H9 (cell line): Measurements from ENCODE around the gene MRPS23. TPM values are rescaled to one million over a fixed set of nuclear protein-coding genes. Genes with fewer than 3 reads are reported as not detected.

Experiments
- DNase-seq: peaks from one replicate; pipeline ENCODE4 v3.0.0-alpha.2; 2017
- H2AFZ ChIP-seq: one replicate; pipeline ENCODE4 v1.6.1; 2013; ENCODE audit warnings: mild to moderate bottlenecking, low read length, control low read depth, moderate library complexity
- H2AK5ac ChIP-seq: 2 replicates; pipeline ENCODE4 v1.6.1; 2013; ENCODE audit warnings: low read length, control low read depth, mixed read lengths; ENCODE audit not compliant: insufficient read length
- H2BK120ac ChIP-seq: one replicate; pipeline ENCODE4 v1.6.1; 2013; ENCODE audit warnings: low read depth, mild to moderate bottlenecking, low read length, control low read depth, inconsistent platforms; ENCODE audit not compliant: poor library complexity, severe bottlenecking
- H2BK12ac ChIP-seq: 2 replicates; pipeline ENCODE4 v1.6.1; 2013; ENCODE audit warnings: low read length, control low read depth, mixed read lengths, low read depth; ENCODE audit not compliant: insufficient read length
- H2BK15ac ChIP-seq: 2 replicates; pipeline ENCODE4 v1.6.1; 2013; ENCODE audit warnings: low read depth, low read length, control low read depth
- H2BK20ac ChIP-seq: one replicate; pipeline ENCODE4 v1.6.1; 2013; ENCODE audit warnings: low read depth, mild to moderate bottlenecking, low read length, control low read depth, inconsistent platforms; ENCODE audit not compliant: poor library complexity, severe bottlenecking
- H2BK5ac ChIP-seq: 2 replicates; pipeline ENCODE4 v1.6.1; 2013; ENCODE audit warnings: low read length, control low read depth, mixed read lengths; ENCODE audit not compliant: insufficient read length
- H3K14ac ChIP-seq: 2 replicates; pipeline ENCODE4 v1.6.1; 2013; ENCODE audit warnings: low read length, control low read depth; ENCODE audit not compliant: insufficient read depth
- H3K18ac ChIP-seq: 2 replicates; pipeline ENCODE4 v1.6.1; 2013; ENCODE audit warnings: low read depth, mild to moderate bottlenecking, mixed read lengths, low read length, control low read depth; ENCODE audit not compliant: insufficient read length
- H3K23ac ChIP-seq: 2 replicates; pipeline ENCODE4 v1.6.1; 2013; ENCODE audit warnings: low read length, control low read depth, mixed read lengths, low read depth; ENCODE audit not compliant: insufficient read length
- H3K23me2 ChIP-seq: 2 replicates; pipeline ENCODE4 v1.6.1; 2013; ENCODE audit warnings: low read depth, mild to moderate bottlenecking, mixed read lengths, low read length, control low read depth; ENCODE audit not compliant: insufficient read length, poor library complexity, severe bottlenecking
- H3K27ac ChIP-seq: 2 replicates; pipeline ENCODE4 v1.5.1; 2013; ENCODE audit warnings: low read length, control low read depth, mixed read lengths, low read depth; ENCODE audit not compliant: insufficient read length
- H3K27me3 ChIP-seq: 2 replicates; pipeline ENCODE4 v1.6.1; 2013; ENCODE audit warnings: low read length, control low read depth, inconsistent platforms; ENCODE audit not compliant: insufficient read depth
- H3K4ac ChIP-seq: 2 replicates; pipeline ENCODE4 v1.6.1; 2013; ENCODE audit warnings: low read depth, mild to moderate bottlenecking, control low read depth, inconsistent platforms, low read length, moderate library complexity
- H3K4me1 ChIP-seq: 2 replicates; pipeline ENCODE4 v1.6.1; 2013; ENCODE audit warnings: low read length, control low read depth, inconsistent platforms; ENCODE audit not compliant: insufficient read depth
- H3K4me2 ChIP-seq: 2 replicates; pipeline ENCODE4 v1.6.1; 2013; ENCODE audit warnings: low read length, control low read depth, mixed read lengths; ENCODE audit not compliant: insufficient read length, insufficient read depth
- H3K56ac ChIP-seq: 2 replicates; pipeline ENCODE4 v1.6.1; 2013; ENCODE audit warnings: low read depth, mild to moderate bottlenecking, mixed read lengths, low read length, control low read depth; ENCODE audit not compliant: insufficient read length
- H3K79me1 ChIP-seq: 2 replicates; pipeline ENCODE4 v1.6.1; 2013; ENCODE audit warnings: low read depth, mild to moderate bottlenecking, moderate library complexity, low read length, control low read depth, inconsistent platforms; ENCODE audit not compliant: insufficient read depth, poor library complexity, severe bottlenecking
- H3K79me2 ChIP-seq: 2 replicates; pipeline ENCODE4 v1.6.1; 2013; ENCODE audit warnings: low read length, control low read depth, inconsistent platforms; ENCODE audit not compliant: insufficient read depth
- H3K9ac ChIP-seq: 2 replicates; pipeline ENCODE4 v1.6.1; 2013; ENCODE audit warnings: low read length, control low read depth, mixed read lengths; ENCODE audit not compliant: insufficient read length; ENCODE audit errors: extremely low read depth
- H3K9me3 ChIP-seq: one replicate; pipeline ENCODE4 v1.6.1; 2013; ENCODE audit warnings: low read depth, low read length, inconsistent platforms; ENCODE audit not compliant: control insufficient read depth
- H3T11ph ChIP-seq: one replicate; pipeline ENCODE4 v1.6.1; 2013; ENCODE audit warnings: mild to moderate bottlenecking, low read length, control low read depth, inconsistent platforms
- H4K20me1 ChIP-seq: one replicate; pipeline ENCODE4 v1.6.1; 2013; ENCODE audit not compliant: control insufficient read depth, insufficient read length, insufficient read depth
- H4K5ac ChIP-seq: 2 replicates; pipeline ENCODE4 v1.6.1; 2013; ENCODE audit warnings: low read depth, mild to moderate bottlenecking, mixed read lengths, low read length, control low read depth; ENCODE audit not compliant: insufficient read length
- H4K8ac ChIP-seq: replicated peaks from 2 replicates; pipeline ENCODE4 v1.6.1; 2013; ENCODE audit warnings: low read length, control low read depth, mixed read lengths, low read depth; ENCODE audit not compliant: insufficient read length
- H4K91ac ChIP-seq: 2 replicates; pipeline ENCODE4 v1.6.1; 2013; ENCODE audit warnings: low read depth, mild to moderate bottlenecking, moderate library complexity, mixed read lengths, low read length, control low read depth; ENCODE audit not compliant: insufficient read length
- H3K27ac Mint-ChIP-seq, 3 experiments: 2 replicates in 2 of 3; 3 replicates in 1 of 3; pipeline ENCODE4 v1.8.0; 2020 to 2021; ENCODE audit warnings: mixed read lengths in 3 of 3, mild to moderate bottlenecking in 1 of 3, moderate library complexity in 1 of 3
- H3K27me3 Mint-ChIP-seq: 2 replicates; pipeline ENCODE4 v1.8.0; 2021; ENCODE audit warnings: low read depth, mild to moderate bottlenecking, moderate library complexity, mixed read lengths
- H3K36me3 Mint-ChIP-seq, 3 experiments: 2 replicates in 2 of 3; 3 replicates in 1 of 3; pipeline ENCODE4 v1.8.0; 2020 to 2021; ENCODE audit warnings: low read depth in 3 of 3, mixed read lengths in 3 of 3; ENCODE audit not compliant: insufficient read depth in 1 of 3
- H3K4me1 Mint-ChIP-seq, 2 experiments: 2 replicates each; pipeline ENCODE4 v1.8.0; 2020; ENCODE audit warnings: mixed read lengths in 2 of 2
- H3K4me3 Mint-ChIP-seq, 2 experiments: 2 replicates in 1 of 2; 3 replicates in 1 of 2; pipeline ENCODE4 v1.8.0; 2020 to 2021; ENCODE audit warnings: mild to moderate bottlenecking in 2 of 2, mixed read lengths in 2 of 2, moderate library complexity in 1 of 2
- H3K9me3 Mint-ChIP-seq, 2 experiments: 2 replicates in 1 of 2; 3 replicates in 1 of 2; pipeline ENCODE4 v1.8.0; 2020; ENCODE audit warnings: mild to moderate bottlenecking in 2 of 2, mixed read lengths in 2 of 2, moderate library complexity in 1 of 2
- WGBS: extraction: QIAGEN DNeasy Blood & Tissue Kit; methylation state at CpG from one replicate; pipeline ENCODE4 v1.1.7; 2013; ENCODE audit warnings: missing lambda C conversion rate, low lambda C conversion rate, mixed read lengths; ENCODE audit not compliant: insufficient read length; ENCODE audit errors: extremely low coverage; 5-methylcytosine and 5-hydroxymethylcytosine counted together
- total RNA-seq: library from RNA; stranded (reverse); gene quantifications from 2 replicates; pipeline ENCODE4 v1.2.1, GENCODE V29; 2021
- TF ChIP-seq, protein P1 (sequence below): fragments of 200-600 bp; sonication (generic); conservative IDR thresholded peaks from 3 replicates; pipeline ENCODE4 v1.8.0; 2021; ENCODE audit warnings: antibody characterized with exemption, mild to moderate bottlenecking

The MRPS23 gene
- total RNA-seq, 1 experiment from 2014 or later, result 62.0 TPM

DNA sequence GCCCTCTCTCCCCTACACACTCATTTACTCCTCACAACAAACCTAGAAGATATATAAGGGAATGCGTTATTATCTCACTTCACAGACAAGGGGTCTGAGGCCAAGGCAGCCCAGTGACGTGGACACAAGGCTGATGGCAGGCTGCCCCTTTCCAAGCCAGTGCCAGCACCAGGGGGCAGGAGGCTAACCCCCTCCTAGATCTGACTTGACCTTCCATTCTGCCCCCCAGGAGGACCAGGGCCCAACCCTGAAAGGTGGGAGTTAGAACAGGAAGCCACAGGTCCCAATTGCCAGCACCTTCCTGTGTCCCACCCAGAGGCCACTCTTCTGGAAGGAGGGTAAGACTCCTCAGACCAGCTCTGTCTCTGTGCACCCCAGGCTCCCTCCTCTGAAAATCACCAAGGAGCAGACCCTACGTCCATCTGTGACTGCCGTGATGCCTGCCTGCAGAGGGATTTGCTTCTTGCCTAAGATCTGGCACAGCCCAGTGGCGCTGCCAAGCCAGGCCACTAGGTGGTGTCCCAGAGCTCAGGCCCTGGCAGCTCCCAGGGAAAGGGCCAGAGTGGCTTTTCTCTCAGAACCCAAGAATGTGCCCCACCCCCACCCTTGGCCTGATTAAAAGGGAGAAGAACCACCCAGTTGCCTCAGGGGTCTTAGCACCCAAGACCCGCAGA lies 42.4 kb upstream of the MRPS23 start:
- peak overlapping the region; percentile 68 to 97 (median 87); a peak in 6 of 7 replicates for H3K27ac Mint-ChIP-seq
- H3K4me1 Mint-ChIP-seq, result peaks cover 12 to 24% of the 10 kb centered on the region in 2 experiments

More for the DNA sequence above, 42.4 kb upstream of the MRPS23 start:
- Histone ChIP-seq H3K79me2 (no peaks in the 10 kb centered on the region), H3K4me1 (peaks cover 4% of the 10 kb centered on the region; the same call in 1 of the 2 replicates), H2AFZ (no peak overlapping the region), H3K23ac (no peak overlapping the region), H3K27ac (no peak overlapping the region), H4K8ac (no peak overlapping the region), H3K14ac (no peak overlapping the region), H3K4me2 (no peak overlapping the region), H4K91ac (no peak overlapping the region), H2BK20ac (no peak overlapping the region), H3K27me3 (no peaks in the 10 kb centered on the region), H3K9me3 (no peaks in the 10 kb centered on the region), H3T11ph (no peak overlapping the region), H2BK15ac (no peak overlapping the region), H4K20me1 (no peaks in the 10 kb centered on the region), H4K5ac (no peak overlapping the region), H2AK5ac (no peak overlapping the region), H2BK12ac (no peak overlapping the region), H3K79me1 (no peaks in the 10 kb centered on the region), H3K4ac (no peak overlapping the region), H3K56ac (no peak overlapping the region), H3K9ac (no peak overlapping the region), H3K18ac (no peak overlapping the region), H3K23me2 (no peaks in the 10 kb centered on the region), H2BK120ac (no peak overlapping the region), H2BK5ac (no peak overlapping the region)
- no peaks in the 10 kb centered on the region for H3K27me3 Mint-ChIP-seq
- no CpG with 5 or more reads among the region's 6 CpGs for WGBS
- H3K9me3 Mint-ChIP-seq, result no peaks in the 10 kb centered on the region
- TF ChIP-seq, protein P1, sequence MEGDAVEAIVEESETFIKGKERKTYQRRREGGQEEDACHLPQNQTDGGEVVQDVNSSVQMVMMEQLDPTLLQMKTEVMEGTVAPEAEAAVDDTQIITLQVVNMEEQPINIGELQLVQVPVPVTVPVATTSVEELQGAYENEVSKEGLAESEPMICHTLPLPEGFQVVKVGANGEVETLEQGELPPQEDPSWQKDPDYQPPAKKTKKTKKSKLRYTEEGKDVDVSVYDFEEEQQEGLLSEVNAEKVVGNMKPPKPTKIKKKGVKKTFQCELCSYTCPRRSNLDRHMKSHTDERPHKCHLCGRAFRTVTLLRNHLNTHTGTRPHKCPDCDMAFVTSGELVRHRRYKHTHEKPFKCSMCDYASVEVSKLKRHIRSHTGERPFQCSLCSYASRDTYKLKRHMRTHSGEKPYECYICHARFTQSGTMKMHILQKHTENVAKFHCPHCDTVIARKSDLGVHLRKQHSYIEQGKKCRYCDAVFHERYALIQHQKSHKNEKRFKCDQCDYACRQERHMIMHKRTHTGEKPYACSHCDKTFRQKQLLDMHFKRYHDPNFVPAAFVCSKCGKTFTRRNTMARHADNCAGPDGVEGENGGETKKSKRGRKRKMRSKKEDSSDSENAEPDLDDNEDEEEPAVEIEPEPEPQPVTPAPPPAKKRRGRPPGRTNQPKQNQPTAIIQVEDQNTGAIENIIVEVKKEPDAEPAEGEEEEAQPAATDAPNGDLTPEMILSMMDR, result peak; percentile 97
- DNase-seq, result peak; percentile 97
- H3K36me3 Mint-ChIP-seq, result no peaks in the 10 kb centered on the region
- H3K4me3 Mint-ChIP-seq, result peak overlapping the region in 1 of 2 experiments; percentile 60; a peak in 2 of 5 replicates
